Stimulated activated CD4-positive, alpha-beta T cell treated with anti-CD3 and anti-CD28 coated beads, TNF-alpha, amount 100 ng/mL, for 48 hours (primary cell): ENCODE data around the gene SLC17A9.
A peak's percentile ranks its signal among the peaks of the same experiment; 100 is the strongest.
"Not testable (repeated sequence)": the region's sequence is repeated elsewhere in the genome, so short reads cannot be mapped to it uniquely, and the experiment has no call there.

ENCODE experiments used
- DNase-seq, 3 donors: peaks; one replicate each; pipeline ENCODE4 v3.0.0-alpha.2; 2020; ENCODE audit warnings: low read depth in 3 of 3

SLC17A9 gene

GRCh38 chr20:62920039-62920645 lies 32.4 kb upstream of the SLC17A9 start:
- no peak for DNase-seq

- peak in 1 of 3 donors; percentile 62 for DNase-seq
Measured at GRCh38 chr20:62921119-62921687, 31.3 kb upstream of the SLC17A9 start.

GRCh38 chr20:62922451-62922921 lies 30.0 kb upstream of the SLC17A9 start:
- DNase-seq: peak in 1 of 3 donors; percentile 42

GRCh38 chr20:62923059-62923668 lies 29.3 kb upstream of the SLC17A9 start:
- not testable (repeated sequence) for DNase-seq

- DNase-seq: no peak
Measured at GRCh38 chr20:62923669-62924441, 28.7 kb upstream of the SLC17A9 start.

- DNase-seq: no peak
Measured at GRCh38 chr20:62924442-62925075, 27.9 kb upstream of the SLC17A9 start.

GRCh38 chr20:62925076-62925419 lies 27.5 kb upstream of the SLC17A9 start:
- DNase-seq: no peak

GRCh38 chr20:62925420-62926228 lies 26.9 kb upstream of the SLC17A9 start:
- DNase-seq: peak in 1 of 3 donors; percentile 28

GRCh38 chr20:62926229-62927127 lies 26.0 kb upstream of the SLC17A9 start, which contains the start of gene DIDO1:
TSS of gene DIDO1 (minus strand) at chr20:62926505.
- peak; percentile 77 to 85 (median 83) for DNase-seq

- DNase-seq: no peak
Measured at GRCh38 chr20:62927128-62927705, 25.3 kb upstream of the SLC17A9 start.

- DNase-seq: no peak
Measured at GRCh38 chr20:62928246-62928939, 24.1 kb upstream of the SLC17A9 start.

GRCh38 chr20:62929051-62929538 lies 23.4 kb upstream of the SLC17A9 start:
- DNase-seq: peak in 1 of 3 donors; percentile 27

GRCh38 chr20:62931464-62931863 lies 21.0 kb upstream of the SLC17A9 start:
- DNase-seq: no peak

GRCh38 chr20:62933966-62934365 lies 18.5 kb upstream of the SLC17A9 start:
- no peak for DNase-seq

- DNase-seq: no peak
Measured at GRCh38 chr20:62935204-62935967, 17.1 kb upstream of the SLC17A9 start.

- no peak for DNase-seq
Measured at GRCh38 chr20:62935968-62936585, 16.4 kb upstream of the SLC17A9 start.

- peak; percentile 93 to 96 (median 94) for DNase-seq
Measured at GRCh38 chr20:62937268-62938104, 15.0 kb upstream of the SLC17A9 start.
